DMS79 (cell line): ENCODE results near the gene ERVMER34-1.

Source experiments
- DNase-seq: peaks from one replicate; lab custom pipeline; 2025; lab: John Stamatoyannopoulos, UW

Gene ERVMER34-1, protein sequence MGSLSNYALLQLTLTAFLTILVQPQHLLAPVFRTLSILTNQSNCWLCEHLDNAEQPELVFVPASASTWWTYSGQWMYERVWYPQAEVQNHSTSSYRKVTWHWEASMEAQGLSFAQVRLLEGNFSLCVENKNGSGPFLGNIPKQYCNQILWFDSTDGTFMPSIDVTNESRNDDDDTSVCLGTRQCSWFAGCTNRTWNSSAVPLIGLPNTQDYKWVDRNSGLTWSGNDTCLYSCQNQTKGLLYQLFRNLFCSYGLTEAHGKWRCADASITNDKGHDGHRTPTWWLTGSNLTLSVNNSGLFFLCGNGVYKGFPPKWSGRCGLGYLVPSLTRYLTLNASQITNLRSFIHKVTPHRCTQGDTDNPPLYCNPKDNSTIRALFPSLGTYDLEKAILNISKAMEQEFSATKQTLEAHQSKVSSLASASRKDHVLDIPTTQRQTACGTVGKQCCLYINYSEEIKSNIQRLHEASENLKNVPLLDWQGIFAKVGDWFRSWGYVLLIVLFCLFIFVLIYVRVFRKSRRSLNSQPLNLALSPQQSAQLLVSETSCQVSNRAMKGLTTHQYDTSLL

DNA sequence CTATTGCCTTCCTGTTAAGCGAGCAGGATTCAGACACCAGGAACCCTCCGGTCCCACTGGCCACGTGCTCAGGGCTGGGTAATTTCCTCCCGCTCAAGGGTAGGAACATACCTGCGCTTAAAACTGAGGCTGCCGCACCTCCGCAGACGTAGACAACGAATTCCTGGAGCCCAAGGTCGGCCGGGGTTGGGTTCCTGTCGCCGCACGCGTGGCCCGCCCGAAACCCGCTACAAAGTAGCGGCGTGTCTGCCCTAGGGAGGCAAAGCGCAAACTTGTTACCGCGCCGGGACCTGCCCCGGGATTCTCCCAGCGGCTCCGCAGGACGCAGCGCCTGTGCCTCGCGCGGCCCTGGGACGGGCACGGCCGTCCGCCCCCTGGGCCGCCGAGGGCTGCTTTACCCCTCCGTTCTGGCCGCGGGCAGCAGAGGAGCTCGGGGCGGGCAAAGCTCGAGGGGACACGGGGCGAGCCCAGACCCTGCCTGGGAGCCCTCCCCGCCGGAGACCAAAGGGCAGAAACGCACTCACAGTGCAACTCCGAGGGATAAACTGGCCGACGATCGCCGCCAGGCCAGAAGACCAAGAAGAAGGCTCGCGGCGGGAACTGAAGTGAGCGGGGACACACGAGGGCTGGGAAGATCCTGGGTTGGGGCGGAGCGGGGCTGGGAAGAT lies at the start of gene ERVMER34-1:
ERVMER34-1 (minus strand) TSS at position 607 of the 668 bp plus-strand sequence. CDS start 5,905 bp downstream, outside the sequence.
- DNase-seq, result no peak

DNA sequence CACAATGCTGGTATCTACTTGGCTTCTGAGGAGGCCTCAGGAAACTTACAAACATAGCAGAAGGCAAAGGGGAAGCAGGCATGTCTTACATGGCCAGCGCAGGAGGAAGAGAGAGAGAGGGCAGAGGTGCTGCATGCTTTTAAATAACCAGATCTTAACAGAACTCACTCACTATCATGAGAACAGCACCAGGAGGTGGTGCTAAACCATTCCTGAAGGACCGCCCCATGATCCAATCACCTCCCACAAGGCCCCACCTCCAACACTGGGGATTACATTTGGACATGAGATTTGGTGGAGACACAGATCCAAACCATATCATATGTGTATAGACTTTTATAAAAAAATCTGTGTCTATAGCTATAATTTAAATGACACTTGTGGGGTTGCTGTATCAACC lies 48.6 kb upstream of the ERVMER34-1 start:
- no peak for DNase-seq

DNA sequence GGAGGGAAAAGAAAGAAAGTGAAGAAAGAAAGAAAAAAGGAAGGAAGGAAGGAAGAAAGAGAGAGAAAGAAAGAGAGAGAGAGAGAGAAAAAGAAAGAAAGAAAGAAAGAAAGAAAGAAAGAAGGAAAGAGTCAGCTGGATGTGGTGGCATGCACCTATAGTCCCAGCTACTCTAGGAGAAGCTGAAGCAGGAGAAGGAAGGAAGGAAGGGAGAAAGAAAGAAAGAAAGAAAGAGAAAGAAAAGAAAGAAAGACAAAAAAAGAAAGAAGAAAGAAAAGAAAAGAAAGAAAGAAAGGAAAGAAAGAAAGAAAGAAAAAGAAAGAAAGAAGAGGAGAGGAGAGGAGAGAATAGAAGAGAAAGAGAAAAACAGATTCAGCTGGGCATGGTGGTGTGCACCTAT lies 44.3 kb upstream of the ERVMER34-1 start:
- no peak for DNase-seq

DNA sequence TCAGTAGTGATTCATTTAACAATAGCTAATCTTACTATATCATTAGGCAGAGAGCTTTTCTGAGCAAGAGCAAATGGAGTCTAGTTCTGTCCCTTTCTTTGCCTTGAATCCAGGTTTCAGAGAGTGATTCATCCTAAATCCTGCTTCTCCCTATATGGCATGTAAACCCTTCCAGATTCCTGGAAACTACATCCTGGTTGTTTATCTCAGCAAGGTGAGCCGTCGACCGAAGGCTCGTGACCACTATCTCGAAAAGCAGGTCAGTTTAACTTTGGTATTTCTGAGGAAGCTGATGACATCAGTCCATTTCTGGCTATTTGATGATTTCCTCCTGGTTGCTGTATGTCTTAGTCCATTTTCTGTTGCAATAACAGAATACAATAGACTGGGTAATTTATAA lies 40.7 kb upstream of the ERVMER34-1 start:
- DNase-seq, result no peak

DNA sequence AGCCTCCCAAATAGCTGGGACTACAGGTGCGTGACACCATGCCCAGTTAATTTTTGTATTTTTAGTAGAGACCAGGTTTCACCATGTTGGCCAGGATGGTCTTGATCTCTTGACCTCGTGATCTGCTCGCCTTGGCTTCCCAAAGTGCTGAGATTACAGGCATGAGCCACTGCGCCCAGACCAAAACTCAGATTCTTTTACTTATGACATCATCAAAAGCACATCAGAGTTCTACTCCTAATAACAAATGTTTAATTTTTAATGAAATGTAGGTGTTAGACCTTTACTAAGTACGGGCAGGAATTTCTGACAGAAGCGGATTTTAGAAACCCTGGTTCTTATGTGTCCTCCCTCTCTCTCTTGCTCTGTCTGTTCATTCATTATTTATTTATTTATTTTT lies 38.5 kb upstream of the ERVMER34-1 start:
- no peak for DNase-seq

DNA sequence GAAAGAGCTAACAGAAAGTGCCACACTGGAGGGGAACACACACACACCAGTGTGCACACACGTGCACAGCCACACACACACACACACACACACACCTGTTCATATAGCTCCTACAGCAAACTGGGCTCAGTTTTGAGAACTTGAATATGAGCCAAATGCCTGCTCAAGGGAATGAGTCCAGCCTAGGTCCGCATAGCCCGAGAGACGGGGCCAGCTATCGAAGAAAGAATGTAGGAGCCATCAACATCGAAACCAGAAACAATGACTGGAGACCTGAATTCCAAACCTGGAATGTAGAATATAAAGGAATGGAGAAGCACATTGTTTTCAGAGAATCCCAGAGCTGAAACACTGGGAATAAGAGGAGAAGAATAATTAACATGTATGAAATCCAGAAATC lies 37.6 kb upstream of the ERVMER34-1 start:
- no peak for DNase-seq

DNA sequence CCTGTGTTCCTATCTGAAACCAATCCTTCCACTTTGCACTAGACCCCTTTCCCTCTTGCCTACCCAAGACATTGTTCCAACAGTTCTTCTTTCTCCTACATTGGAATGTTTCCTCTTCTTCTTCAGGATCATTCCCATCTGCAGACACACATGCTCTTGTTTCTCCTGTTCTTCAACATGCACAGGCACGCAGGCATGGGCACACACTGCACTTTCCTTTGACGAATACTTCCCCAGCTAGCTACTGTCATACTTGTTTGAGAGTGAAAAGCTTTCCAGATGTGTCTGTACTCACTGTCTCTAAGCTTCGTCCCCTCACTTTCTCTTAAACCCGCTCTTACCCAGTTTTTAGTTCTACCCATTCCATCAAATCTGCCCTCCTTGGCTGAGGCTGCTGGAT lies 31.8 kb upstream of the ERVMER34-1 start:
- DNase-seq, result no peak

DNA sequence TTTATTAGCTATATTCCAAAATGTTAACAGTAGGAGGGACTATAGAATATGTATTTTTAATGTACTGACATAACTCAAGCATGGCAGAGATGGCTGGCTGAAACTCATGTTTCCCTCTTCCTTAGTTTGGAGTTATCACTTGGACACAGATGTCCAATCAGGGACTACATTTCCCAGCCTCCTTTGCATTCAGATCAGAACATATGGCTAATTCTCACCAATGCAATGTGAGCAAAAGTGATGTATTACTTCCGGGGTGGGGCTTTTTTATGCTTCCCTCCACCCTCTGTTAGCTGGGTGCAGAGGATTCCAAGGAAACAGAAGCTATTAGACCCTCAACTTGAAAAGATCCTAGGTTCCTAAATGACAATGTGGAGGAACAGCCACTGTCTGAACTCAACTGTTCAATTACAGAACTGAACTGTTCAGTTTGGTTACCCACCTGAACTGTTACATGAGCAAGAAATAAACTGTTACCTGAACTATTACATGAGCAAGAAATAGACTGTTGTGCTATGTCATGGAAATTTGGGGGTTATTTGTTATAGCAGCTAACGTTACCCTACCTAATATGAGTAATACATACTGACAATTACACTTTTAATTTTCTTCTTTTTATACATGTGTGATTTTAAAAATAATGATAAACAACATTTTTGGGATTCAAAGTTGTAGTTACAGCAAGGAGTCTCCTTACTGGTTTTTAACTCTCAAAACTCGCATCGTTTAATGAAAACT lies 29.6 kb upstream of the ERVMER34-1 start:
- no peak for DNase-seq

DNA sequence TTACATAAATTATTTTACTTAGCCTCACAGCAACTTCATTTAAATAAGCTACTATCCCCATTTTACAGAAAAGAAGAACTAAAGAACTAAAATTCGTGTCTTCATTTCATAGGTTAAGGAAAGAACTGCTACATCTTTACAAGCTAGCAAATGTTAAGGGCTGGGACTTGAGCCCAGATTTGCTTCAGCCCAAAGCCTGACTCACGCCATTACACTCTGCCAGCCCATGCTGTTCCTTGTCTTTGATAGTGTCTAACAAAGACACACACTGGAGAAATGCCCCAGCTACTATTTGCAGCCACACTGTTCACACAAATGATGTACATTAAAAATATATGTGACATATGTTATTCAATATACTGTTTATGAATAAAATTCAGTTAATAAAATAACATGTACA lies 29.0 kb upstream of the ERVMER34-1 start:
- no peak for DNase-seq

DNA sequence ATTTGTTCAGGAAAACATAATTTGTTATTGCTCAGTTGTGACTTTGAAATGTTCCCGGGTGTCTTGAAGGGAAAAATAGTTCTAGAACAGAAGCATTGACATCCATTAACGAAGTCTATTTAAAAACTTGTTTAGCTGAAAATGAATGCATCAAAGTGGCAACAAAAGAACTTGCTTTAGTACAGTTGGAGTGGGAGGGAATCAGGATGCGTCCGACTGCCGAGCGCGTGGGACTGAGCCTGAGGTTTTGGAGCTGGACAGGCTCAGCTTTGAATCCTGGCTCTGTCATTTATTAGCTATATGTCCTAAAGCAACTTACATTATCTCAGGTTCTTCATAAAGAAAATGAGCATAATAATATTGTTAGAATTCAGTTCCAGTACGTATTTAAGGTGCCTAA lies 9.0 kb upstream of the ERVMER34-1 start:
- DNase-seq, result no peak

DNA sequence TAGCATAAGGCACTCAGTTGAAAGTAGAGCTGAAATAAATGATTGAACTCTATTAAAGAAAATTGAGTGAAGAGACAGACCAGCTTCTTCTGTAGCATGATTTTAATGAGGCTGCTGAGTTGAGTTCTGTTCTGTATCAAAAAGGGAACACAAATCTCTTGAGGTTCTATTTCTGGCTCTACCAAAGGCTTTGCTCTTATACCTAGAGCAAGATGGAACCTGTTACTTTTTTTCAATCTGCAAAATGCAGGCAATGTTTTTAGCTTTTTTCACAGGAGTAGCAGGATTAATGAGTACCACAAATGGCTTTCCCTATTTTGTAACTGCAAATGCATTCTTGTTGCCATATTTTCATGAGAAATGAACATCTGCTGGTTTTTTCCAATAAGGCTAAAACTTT lies 4.2 kb upstream of the ERVMER34-1 start:
- no peak for DNase-seq

DNA sequence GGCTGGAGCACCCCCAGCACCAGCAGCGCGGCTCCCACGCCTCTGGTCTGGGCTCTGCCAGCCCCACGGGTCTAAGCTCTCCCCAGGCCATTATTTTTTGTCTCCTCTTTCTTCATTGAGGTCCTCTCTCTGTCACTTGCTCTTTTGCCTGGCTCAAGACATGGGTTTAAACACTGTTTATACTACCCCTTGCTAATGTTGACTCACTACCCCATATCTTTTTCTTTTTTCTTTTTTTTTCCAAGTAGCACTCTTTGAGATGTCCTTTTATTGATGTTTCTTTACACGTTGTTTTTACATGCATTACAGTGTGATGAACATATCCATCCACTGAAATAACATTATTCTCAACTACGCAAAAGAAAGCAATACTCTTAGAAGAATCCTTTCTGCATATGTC lies 1.7 kb upstream of the ERVMER34-1 start:
- DNase-seq, result no peak

DNA sequence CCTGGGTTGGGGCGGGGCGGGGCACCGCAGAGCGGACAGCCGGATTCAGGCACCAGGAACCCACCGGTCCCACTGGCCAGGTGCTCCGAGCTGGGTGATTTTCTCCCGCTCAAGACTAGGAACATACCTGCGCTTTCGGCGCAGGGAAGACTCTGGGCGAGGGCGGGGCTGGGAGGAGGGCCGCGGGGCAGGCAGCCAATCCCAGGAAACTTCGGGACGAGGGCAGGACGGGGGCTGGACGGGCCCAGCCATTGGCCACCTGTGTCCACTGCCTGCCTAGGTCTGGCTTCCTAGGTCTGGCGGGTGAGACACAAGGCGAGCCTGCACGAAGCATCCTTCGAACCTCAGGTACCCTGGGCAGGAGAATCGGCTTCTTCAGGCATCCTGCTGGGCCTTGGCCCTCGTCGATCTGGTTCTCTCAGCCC lies 274 bp upstream of the ERVMER34-1 start:
- DNase-seq, result no peak

DNA sequence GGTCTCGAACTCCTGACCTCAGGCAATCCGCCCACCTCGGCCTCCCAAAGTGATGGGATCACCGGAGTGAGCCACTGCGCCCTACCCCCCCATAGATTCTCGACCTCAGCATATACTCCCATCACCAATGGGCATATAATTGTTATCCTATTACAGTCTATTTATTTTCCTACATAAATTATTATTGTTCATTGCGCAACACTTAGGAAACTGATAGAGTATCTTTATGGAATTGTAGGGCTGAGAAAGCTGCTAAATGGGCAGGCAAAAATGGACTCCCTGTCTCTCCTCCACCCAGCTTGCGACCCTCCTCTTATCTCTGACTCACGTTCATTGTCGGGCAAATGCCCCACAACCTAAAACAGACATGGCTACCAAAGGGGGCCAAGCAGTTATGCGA lies 1.0 kb downstream of the ERVMER34-1 start:
- no peak for DNase-seq

DNA sequence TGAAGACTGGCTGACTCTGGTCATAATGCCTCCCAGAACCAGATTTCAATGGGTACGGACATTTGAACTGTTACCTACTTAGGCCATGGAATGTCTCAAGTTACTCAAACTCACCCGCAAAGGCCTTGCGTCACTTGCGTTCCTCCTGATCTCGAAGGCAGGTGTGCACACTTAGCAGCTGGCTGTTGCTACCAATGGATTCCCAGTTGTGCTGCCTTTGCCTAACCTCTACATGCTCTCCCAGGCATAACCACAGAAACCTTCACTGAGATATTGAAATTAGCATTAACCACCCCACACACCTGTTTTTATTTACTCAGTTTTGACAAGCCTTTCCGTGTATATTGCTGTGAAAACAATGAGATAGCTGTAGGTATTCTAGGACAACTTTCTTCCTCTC lies 2.8 kb downstream of the ERVMER34-1 start:
- DNase-seq, result peak; percentile 79

DNA sequence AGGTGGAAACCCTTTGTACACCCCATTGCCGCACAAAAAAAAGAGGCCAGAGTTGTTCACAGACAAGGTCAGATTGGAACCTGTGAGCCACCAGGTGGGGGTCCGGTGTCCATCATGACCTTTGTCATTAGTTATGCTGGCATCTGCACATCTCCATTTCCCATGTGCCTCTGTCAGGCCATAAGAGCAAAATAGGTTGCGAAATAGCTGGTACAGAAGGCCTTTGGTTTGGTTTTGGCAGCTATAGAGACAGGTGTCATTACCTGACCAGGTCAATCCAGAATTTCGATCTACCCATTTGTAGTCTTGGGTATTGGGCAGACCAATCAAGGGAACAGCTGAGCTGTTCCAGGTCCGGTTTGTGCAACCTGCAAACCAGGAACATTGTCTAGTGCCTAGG lies 6.6 kb downstream of the ERVMER34-1 start:
- no peak for DNase-seq

DNA sequence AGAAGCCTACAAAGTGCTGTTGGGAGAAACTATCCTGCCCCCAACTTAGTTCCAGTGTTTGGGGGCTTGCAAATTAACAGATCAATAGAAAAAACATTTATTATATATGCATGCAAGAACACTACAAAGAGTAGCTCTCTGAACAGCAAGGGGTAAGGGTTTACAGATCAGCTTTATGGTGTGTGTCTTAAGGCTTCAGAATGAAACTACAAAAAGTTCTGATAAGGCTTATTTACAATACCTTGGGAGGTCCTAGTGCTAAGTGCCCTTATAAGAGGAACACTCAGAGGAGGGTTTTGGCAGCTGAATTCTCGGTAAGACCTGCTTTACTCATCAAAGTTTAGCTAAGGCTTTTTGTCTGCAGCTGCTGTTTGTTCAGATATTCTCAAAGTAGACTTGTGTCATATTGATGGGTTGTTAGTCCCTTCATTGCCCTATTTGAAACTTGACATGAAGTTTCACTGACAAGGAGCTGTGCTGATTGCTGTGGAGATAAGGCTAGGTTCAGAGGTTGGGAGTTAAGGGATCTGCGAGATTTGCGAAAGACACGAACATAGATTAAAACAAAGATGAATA lies 7.7 kb downstream of the ERVMER34-1 start:
- DNase-seq, result peak; percentile 32

DNA sequence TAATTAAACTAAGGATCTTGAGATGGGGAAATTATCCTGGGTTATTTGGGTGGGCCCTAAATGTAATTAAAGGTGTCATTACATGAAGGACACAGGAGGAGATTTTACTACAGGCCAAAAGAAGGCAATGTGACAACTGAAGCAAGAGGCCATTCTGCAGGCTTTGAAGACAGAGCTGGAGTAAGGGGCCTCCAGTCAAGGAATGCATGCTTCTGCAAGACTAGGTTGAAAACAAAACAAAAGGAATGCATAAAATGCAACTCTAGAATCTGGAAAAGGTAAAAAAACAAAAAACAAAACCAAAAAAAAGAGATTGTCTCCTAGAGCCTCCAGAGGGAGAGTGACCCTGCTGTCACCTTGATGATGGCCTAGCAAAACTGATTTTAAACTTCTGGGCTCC lies 21.6 kb downstream of the ERVMER34-1 start:
- DNase-seq, result no peak

DNA sequence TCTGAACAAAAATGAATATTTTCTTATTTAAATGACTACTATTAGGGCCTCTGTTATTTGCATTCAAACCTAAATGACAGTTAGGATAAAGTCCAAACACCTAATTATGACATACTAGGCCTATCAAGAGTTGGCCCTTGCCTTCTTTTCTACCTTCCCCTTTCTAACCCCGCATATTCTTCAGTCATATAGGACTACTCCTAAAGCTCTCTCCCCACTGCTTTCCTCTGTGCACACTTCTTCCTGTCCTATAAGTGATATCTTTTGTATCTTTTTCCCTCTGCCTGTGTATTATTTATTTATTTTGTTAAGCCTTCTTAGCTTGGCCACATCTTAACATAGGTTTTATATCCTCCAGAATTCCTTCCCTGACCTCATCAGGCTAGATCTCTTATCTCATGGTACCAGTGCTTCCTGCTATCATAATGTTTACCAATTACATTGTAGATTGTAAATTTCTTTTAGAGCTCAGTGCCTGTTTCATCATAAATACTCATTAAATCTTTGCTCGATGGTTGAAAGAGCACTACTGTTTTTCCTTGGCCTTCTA lies 22.5 kb downstream of the ERVMER34-1 start:
- no peak for DNase-seq

DNA sequence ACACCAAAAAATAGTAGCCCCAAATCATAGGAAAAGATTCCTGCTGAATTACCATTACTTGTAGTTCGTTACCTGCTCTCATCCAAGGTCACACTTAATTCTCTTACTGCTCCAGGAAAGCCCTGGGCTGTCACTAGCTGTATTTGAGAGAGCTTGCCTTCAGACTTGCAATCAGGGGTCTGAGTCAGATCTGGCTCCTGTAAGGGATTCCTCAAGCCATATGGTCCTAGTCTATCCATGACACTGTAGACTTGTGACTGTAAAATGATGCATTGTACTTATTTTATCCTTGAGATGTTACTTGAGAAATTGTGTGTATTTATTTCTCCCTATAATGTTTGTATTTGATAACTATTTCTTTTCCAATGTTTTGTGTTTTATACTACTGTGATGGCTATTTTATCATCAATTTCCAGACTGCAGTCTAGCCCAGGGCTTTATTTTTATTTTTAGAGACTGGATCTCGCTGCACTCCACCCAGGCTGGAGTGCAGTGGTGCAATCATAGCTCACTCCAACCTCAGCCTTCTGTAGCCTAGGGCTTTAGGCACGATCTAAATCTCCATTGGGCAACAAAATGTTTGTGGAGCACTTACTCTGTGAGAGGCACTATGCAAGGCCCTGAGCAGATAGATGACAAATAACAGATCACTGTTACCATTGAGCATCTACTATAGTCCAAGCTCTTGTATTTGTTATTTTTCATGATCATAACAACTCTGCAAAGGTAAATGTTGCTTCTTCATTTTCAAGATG lies 24.2 kb downstream of the ERVMER34-1 start:
- no peak for DNase-seq
